Right renal pelvis (tissue), 4 donors: ENCODE data around the gene PNPLA6. TPM values are rescaled to one million over a fixed set of nuclear protein-coding genes. Genes with fewer than 3 reads are reported as not detected.
"Not testable (repeated sequence)": the region's sequence is repeated elsewhere in the genome, so short reads cannot be mapped to it uniquely, and the experiment has no call there.

Experiments used
- DNase-seq, 4 donors: peaks; one replicate each; pipeline ENCODE4 v3.0.0-alpha.2; 2013; ENCODE audit warnings: low read depth in 4 of 4, low spot score in 3 of 4, missing footprints in 1 of 4
- polyA plus RNA-seq, 4 donors: library from polyadenylated mRNA; unstranded; fragments of 120-200 nt; gene quantifications; one replicate each; pipeline ENCODE4 v1.2.1, GENCODE V29; 2013; ENCODE audit not compliant: insufficient read length in 4 of 4

PNPLA6 gene
- polyA plus RNA-seq, 4 donors: 36.2 to 45.1 (median 41.9) TPM

DNA sequence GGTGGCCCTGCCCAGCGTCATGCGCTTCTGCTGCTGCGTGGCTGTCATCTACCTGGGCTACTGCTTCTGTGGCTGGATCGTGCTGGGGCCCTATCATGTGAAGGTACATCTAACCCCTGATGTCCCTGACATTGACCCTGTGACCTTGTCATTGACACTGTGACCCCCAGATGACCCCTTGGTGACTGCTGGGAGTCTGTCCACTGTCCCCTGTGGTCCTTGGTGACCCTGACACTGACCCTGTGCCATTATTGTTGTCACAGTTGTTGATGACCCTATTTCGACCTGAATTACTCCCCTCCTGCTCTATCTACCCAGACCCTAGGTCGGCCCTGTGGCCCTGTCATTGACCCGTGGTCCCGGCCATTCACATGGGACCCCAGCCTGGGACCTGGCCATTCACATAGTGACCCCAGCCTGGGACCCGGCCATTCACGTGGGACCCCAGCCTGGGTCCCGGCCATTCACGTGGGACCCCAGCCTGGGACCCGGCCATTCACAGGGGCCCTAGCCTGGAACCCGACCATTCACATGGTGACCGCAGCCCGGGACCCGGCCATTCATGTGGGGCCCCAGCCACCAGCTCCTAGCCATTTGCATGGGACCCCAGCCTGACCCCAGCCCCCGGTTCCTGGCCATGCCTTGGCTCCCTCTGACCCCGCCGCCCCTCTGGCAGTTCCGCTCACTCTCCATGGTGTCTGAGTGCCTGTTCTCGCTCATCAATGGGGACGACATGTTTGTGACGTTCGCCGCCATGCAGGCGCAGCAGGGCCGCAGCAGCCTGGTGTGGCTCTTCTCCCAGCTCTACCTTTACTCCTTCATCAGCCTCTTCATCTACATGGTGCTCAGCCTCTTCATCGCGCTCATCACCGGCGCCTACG is 5.7 kb upstream of the PNPLA6 start:
- DNase-seq: no peak

DNA sequence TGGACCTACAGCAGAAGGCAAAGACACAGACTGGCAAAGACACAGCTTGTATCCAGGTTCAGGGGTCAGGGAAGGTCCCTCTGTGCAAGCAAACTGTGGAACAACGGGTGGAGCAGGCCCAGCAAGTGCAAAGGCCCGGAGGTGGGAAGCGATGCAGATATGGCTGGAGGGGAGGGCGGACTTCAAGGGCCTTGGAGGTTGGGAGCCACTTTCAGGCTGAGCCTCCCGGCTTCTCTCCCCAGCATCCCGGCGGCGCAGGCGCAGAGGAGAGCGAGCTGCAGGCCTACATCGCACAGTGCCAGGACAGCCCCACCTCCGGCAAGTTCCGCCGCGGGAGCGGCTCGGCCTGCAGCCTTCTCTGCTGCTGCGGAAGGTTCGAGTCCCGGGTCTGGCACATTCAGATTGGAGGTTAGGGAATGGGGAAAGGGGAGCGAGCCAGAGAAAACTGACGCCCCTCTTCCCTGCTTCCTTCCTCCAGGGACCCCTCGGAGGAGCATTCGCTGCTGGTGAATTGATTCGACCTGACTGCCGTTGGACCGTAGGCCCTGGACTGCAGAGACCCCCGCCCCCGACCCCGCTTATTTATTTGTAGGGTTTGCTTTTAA is 2.1 kb upstream of the PNPLA6 start:
- DNase-seq: no peak

DNA sequence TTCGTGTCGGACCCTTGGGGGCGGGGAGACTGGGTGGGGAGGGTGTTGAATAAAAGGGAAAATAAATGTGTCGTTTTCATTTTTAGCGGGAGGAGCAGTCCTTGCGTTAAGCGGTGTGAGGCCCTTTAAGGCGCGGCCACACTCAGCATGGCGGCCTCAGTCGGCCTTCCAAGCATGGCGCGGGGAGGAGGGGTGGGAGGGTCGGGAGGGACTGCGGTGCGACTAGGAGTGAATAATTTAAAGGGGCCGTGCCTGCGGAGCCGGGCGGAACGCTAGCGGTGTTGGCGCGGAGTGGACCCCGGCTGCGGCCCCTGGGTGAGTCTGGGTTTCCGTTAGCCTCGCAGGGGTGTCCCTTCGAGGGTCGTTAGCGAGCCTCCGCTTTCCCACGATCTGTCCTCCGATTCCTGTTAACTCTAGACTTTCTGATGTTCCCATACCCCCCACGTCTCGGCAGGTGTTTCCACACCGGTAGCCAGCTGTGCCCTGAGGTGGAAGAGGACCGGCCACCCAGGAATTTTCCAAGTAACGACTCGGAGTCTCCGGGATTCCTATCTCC is 1.5 kb upstream of the PNPLA6 start:
- peak; percentile 80 to 84 (median 80) for DNase-seq

DNA sequence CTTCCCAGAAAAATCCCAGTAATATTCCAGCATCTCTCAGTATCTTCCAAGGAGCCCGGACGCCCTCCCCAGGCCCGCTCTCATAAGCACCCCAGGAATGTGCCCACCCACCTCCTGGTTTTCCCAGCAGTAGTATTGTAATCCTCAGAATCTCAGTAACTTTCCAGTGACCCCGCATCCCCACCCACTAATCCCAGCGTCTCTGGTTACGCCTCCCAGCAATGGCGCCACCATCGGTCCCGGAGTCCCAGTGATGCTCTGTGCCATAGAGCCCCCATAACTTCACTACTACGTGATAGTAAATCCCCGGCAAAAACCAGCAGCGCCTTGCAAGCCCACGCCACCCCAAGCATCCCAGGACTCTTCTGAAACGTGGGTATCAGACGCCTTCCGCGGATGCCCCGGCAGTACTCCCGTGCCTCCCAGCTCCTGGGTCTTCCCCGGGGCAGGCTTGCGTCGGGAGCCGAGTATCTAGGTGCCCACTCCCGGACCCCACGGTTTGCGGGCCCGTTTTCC is 928 bp upstream of the PNPLA6 start:
- peak in 1 of 4 donors; percentile 55 for DNase-seq

DNA sequence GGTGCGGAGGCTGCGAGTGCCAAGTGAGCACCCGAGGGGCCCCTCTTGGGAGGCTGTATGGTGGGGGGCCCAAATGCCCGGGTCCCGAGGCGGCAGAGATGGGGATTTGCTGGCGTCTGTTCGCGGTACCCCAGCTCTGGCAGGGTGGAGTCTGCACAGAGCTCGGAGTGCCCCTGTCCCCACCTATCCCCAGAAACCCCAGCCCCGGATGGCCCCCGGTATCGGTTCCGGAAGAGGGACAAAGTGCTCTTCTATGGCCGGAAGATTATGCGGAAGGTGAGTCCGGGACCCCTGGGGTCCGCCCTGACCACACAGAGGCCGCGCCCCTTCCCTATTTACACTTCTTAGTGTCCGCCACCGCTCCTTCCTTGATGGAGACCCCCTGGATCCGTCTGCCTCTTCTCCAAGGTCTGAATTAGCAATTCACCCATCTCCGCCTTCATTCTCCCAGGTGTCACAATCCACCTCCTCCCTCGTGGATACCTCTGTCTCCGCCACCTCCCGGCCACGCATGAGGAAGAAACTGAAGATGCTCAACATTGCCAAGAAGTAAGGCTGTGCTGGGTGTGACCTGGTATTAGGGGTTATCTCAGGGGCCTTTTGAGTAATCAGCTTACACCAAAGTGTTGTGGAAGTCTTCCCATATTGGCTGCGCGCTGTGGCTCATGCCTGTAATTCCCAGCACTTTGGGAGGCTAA is 630 bp downstream of the PNPLA6 start:
- DNase-seq: no peak

DNA sequence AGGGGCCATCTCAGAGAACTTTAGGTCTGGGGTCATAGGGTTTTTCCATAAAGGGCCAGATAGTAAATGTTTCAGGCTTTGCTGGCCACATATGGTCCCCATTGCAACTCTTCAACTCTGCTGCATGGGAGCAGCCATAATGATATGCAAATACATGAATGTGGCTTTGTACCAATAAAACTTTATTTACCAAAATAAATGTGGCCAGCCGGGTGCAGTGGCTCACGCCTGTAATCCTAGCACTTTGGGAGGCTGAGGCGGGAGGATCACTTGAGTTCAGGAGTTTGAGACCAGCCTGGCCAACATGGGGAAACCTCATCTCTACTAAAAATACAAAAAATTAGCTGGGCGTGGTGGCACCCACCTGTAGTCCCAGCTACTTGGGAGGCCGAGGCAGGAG is 3.5 kb downstream of the PNPLA6 start:
- DNase-seq: not testable (repeated sequence)

DNA sequence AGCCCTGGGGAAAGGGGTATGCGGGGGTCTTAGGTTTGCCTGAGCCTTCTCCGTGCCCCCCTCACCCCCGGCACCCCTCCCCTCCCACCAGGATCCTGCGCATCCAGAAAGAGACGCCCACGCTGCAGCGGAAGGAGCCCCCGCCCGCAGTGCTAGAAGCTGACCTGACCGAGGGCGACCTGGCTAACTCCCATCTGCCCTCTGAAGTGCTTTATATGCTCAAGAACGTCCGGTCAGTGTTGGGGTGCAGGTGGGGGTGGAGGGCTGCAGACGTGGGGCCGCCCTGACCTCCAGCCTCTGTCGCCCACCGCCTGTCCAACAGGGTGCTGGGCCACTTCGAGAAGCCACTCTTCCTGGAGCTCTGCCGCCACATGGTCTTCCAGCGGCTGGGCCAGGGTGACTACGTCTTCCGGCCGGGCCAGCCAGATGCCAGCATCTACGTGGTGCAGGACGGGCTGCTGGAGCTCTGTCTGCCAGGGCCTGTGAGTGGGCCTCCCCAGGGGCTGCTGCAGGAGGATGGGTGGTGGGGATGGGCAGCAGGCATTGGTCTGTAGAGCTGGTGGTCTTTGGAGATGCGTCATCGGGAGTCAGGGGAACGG is 4.4 kb downstream of the PNPLA6 start:
- no peak for DNase-seq

DNA sequence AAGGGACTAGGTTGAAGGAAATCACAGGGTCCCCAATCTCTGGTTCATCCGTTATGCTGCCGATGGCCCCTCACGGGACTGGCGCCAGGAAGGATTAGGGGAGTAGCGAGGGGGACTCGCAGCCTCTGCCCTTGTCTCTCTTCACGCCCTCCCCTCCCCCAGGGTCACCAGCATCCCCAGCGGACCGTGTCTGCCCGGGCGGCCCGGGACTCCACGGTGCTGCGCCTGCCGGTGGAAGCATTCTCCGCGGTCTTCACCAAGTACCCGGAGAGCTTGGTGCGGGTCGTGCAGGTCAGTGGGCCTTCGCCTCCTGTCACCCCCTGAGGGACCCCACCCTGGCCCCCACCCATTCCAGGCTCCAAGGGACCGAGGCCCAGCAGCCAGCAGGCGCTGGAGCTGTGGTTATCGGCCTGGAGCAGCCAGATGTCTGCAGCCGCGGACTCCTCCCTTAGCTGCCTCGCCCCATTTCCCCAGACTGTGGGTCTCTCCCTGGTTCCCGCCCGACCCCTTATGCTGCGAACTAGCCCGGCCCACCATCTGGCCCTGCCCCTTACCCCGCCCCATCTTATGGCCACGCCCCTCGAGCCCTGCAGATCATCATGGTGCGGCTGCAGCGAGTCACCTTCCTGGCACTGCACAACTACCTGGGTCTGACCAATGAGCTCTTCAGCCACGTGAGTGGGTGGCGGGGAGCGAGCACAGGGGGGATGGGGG is 5.4 kb downstream of the PNPLA6 start:
- DNase-seq: no peak

DNA sequence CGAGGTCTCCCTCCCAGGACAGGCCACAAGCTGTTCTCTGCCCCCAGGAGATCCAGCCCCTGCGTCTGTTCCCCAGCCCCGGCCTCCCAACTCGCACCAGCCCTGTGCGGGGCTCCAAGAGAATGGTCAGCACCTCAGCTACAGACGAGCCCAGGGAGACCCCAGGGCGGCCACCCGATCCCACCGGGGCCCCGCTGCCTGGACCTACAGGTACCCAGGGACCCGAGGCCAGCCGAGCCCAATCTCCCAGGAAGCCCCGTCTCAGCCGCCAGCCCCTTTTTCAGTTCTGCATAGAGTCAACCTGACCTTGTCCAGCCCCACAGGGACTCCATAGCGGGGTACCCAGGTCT is 5.9 kb downstream of the PNPLA6 start:
- no peak for DNase-seq

DNA sequence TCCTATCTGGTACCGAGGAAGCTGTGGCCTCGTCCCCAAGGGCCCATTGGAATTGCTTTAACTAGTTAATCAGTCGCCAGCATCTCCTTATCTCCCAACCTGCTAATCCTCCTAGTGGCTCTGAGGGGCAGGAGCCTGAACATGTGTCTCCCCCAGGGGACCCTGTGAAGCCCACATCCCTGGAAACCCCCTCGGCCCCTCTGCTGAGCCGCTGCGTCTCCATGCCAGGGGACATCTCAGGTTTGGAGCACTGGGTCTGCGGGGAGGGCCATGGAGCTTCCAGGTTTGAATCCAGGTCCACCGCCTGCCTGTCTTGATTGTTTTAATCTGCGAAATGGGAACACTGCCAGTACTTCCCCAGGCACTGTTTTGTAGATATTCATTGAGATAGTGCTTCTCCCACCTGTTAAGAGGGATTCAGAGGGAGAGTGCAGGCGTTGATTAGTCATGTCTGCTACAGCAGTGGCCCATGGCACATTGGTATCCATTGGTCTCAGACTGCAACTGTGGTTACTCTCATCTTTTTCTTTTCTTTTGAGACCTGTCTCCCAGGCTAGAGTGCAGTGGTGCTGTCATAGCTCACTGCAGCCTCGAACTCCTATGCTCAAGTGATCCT is 6.4 kb downstream of the PNPLA6 start:
- no peak for DNase-seq

DNA sequence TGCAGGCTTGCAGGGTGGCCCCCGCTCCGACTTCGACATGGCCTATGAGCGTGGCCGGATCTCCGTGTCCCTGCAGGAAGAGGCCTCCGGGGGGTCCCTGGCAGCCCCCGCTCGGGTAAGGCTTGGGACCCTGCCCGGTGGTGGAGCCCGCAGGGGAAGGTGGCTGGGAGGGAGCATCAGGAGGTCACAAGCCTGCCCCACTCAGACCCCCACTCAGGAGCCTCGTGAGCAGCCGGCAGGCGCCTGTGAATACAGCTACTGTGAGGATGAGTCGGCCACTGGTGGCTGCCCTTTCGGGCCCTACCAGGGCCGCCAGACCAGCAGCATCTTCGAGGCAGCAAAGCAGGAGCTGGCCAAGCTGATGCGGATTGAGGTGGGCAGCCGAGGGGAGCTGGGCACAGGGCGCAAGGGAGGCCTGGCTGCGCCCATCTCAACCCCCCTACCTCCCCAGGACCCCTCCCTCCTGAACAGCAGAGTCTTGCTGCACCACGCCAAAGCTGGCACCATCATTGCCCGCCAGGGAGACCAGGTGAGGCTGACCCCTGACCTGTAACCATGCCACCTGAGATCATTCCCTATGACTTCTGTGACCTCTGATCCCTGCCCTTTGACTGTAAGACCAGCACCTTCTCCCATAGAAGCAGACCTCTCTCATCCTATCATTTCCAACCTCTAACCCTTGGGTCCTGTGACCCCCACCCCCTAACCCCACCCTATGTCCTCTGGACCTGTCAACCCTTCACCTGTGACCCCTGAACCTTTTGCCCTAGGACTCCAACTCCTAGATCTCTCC is 7.2 kb downstream of the PNPLA6 start:
- no peak for DNase-seq

DNA sequence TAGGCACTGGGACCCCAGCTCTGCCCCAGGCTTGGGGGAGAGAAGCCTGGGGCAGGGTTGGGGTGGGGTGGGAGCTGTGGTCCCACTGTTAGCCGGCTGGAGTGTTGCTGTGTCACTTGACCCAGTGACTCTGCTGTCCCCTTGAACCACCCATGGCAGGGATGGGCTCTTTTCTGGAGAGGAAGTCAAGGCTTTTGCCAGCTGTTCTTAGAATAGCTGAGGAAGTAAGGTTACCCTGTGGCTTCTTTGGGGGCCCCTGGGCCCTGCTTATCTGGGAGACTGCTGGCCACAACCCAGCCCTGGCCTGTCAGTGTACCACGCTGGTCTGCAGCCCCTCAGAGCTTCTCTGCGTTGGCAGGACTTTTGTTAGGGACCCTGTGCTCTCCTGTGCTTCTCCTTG is 9.1 kb downstream of the PNPLA6 start:
- no peak for DNase-seq

DNA sequence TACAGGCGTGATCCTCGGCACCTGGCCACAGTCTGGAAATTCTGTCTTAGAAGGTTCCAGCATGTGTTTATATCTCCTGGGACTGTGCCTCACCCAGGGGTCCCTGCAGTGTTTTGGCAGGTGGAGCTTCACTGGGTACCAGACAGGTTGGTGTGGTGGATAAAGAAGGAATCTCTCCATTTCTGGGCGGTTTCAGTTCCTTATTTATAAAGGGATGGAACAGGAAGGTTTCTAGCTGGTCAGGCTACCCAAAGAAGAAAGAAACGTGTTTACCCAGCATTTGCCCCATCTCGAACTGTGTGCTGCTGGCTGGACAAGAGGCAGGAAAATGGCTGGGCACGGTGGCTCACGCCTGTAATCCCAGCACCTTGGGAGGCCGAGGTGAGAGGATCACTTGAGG is 9.8 kb downstream of the PNPLA6 start:
- DNase-seq: no peak

DNA sequence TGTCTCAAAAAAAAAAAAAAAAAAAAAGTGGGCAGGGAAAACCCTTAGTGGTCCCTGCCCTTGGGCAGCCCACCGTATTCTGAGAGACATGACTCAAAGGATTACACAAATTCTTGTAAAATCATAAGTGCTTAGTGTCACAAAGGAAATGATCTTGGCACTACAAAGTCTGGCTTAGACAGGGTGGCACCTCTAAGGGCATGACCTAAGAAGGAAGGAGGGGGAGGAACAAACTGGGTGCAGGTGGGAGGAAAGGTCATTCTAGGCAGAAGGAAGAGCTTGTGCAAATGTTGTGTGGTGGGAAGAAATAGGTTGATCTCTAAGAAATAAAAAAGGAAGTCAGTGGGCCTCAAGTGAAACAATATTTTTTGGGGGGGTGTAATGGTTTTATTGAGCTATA is 10.4 kb downstream of the PNPLA6 start:
- no peak for DNase-seq

DNA sequence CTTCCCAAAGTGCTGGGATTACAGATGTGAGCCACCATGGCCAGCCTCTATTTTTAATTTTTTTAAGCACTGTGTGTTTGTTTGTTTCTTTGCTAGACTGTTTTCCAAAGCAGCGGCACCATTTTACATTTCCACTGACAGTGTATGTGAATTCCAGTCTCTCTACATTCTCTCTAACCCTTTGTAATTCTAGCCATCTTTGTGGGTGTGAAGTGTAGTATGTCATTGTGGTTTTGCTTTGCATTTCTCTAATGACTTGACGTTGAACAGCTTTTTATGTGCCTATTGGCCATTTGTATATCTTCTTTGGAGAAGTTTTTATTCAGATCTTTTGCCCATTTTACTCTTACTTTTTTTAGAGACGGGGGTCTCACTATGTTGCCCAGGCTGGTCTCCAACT is 11.6 kb downstream of the PNPLA6 start:
- no peak for DNase-seq

DNA sequence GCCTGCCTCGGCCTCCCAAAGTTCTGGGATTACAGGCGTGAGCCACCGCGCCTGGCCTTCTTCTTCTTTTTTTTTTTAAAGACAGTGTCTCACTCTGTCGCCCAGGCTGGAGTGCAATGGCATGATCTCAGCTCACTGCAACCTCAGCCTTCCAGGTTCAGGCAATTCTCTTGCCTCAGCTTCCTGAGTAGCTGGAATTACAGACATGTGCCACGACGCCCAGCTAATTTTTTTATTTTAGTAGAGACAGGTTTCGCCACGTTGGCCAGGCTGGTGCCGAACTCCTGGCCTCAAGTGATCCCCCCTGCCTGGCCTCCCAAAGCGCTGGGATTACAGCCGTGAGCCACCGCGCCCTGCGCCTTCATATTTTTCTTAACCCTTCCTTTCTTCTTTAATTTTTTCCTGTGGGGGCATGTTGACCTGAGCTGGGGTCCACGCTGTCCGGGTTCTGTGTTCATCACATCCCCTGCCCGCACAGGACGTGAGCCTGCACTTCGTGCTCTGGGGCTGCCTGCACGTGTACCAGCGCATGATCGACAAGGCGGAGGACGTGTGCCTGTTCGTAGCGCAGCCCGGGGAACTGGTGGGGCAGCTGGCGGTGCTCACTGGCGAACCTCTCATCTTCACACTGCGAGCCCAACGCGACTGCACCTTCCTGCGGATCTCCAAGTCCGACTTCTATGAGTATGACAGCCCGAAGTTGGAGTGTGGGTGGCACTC is 14.1 kb downstream of the PNPLA6 start:
- no peak for DNase-seq

DNA sequence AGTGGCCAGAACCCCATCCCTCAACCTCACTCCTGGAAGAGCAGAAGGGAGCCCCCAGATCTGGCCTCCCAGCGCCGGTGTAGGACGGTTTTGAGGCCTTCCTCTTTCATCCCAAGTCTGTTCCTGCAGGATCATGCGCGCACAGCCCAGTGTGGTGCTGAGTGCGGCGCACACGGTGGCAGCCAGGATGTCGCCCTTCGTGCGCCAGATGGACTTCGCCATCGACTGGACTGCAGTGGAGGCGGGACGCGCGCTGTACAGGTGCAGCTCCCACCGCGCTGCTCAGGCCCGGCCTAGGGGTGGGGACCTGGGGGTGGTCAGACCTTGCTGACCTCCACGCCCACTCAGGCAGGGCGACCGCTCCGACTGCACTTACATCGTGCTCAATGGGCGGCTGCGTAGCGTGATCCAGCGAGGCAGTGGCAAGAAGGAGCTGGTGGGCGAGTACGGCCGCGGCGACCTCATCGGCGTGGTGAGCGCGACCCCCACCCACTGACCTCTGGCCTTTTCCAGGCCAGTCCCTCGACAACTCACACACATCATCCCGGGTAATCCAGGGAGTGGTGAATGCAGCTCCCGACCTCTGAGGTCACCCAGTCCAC is 14.8 kb downstream of the PNPLA6 start:
- no peak for DNase-seq
